ENCODE measurements around the gene ABCB6. TPM values are rescaled to one million over a fixed set of nuclear protein-coding genes. Genes with fewer than 3 reads are reported as not detected.

Gene ABCB6
- total RNA-seq, 2 experiments from 2014 or later = 6.4 to 10.2 TPM

DNA sequence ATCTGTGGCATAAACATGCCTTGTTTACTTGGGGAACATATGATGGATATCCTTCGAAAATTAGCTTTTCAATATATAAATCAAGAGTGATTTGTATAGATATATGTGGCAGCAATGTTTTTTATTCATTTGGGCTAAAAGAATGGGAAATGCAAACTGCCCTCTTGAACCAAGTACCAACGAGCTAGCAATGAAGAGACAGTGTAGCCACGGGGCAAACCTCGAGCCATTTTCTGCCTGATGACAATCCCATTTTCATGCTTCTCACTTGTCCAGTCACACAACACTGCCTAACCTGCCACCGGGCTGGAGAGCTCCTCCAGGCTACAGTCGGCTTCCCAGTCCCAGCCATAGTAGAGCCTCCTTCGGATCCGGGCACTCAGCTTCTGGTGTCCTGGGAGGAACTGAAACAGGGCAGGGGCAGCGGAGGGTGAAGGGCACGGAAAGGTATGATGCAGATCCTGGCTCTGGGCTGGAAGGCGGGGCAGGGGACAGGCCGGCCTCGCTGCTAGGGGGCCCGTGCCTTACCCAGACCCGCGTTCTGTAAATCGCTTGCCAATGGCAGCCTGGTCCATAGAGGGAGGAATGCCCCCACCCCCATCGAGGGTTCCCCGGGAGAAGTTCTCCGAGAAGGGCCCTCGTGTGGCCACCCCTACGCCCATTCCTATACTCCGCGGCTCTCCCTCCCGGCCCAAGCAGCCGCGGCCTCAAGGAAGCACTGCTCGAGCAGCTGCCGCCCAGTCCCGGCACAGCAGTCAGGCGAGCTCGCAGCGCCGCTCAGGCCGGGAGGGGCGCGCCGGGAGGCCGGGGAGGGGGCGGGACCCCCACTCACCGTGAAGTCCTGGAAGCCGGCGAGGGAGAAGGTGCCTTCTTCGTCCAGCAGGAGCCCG lies 42.6 kb downstream of the ABCB6 start:
- peak; percentile 68 for DNase-seq (ENCODE audit: low spot score)
- CTCF ChIA-PET (ENCODE audit: unreplicated experiment) = interaction anchor here (0.5 to 1.5 kb wide), 4 partner anchors 13 to 119 kb away, joined by 3 to 4 read pairs (median 4); no protein-coding TSS in a partner anchor
- TSS peak; percentile 46 for BruUV-seq (replicated peaks)
- peak overlapping the region; percentile 92 for H3K4me2 ChIP-seq (ENCODE audit: low read length)
- peaks cover 61% of the 10 kb centered on the region for H3K36me3 ChIP-seq (ENCODE audit: insufficient read depth, low read length)
- 0 out of 2 replicates have a peak, but pooled peaks cover 10% of the 10 kb centered on the region for H4K20me1 ChIP-seq (ENCODE audit: insufficient read depth, low read length)
- peaks cover 18% of the 10 kb centered on the region for H3K4me1 ChIP-seq (ENCODE audit: insufficient read depth, low read length, poor library complexity, severe bottlenecking)
- H3K9me2 ChIP-seq (ENCODE audit: insufficient read depth, low read length) = no peaks in the 10 kb centered on the region
- intact Hi-C loops (cut with micrococcal nuclease; ENCODE audit: unreplicated experiment) = loop anchor here (1.0 to 5.0 kb wide), 5 partner anchors 16 to 366 kb away; partner anchors contain the start of genes CHPF, DNPEP, NHEJ1 and TMEM198
- POLR2A ChIA-PET = interaction anchor here (0.5 to 3.3 kb wide), 14 partner anchors 10 to 287 kb away, joined by 3 to 23 read pairs (median 4); partner anchors contain the start of genes ANKZF1, GLB1L, STK16 and TUBA4A
- H3K4me3 ChIP-seq (ENCODE audit: low read depth, low read length, poor library complexity, severe bottlenecking) = peak overlapping the region; percentile 88
- peaks cover 26% of the 10 kb centered on the region; the same call in 1 of the 2 replicates for H3K79me2 ChIP-seq (ENCODE audit: insufficient read depth, low read depth, low read length)
- TF ChIP-seq EZH2phosphoT487 (IDR thresholded peaks at IDR 0.05; ENCODE audit: borderline replicate concordance, low read depth, low read length) = no peak
- TF ChIP-seq, protein P1, sequence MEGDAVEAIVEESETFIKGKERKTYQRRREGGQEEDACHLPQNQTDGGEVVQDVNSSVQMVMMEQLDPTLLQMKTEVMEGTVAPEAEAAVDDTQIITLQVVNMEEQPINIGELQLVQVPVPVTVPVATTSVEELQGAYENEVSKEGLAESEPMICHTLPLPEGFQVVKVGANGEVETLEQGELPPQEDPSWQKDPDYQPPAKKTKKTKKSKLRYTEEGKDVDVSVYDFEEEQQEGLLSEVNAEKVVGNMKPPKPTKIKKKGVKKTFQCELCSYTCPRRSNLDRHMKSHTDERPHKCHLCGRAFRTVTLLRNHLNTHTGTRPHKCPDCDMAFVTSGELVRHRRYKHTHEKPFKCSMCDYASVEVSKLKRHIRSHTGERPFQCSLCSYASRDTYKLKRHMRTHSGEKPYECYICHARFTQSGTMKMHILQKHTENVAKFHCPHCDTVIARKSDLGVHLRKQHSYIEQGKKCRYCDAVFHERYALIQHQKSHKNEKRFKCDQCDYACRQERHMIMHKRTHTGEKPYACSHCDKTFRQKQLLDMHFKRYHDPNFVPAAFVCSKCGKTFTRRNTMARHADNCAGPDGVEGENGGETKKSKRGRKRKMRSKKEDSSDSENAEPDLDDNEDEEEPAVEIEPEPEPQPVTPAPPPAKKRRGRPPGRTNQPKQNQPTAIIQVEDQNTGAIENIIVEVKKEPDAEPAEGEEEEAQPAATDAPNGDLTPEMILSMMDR (conservative IDR thresholded peaks at IDR 0.05; ENCODE audit: low read length) = no peak
- peak overlapping the region; percentile 56 for H2AFZ ChIP-seq (ENCODE audit: low read length)
- peak overlapping the region; percentile 92 for H3K27ac ChIP-seq (ENCODE audit: low read depth, low read length, poor library complexity, severe bottlenecking)
- no peaks in the 10 kb centered on the region for H3K9me3 ChIP-seq (ENCODE audit: low read length)

DNA sequence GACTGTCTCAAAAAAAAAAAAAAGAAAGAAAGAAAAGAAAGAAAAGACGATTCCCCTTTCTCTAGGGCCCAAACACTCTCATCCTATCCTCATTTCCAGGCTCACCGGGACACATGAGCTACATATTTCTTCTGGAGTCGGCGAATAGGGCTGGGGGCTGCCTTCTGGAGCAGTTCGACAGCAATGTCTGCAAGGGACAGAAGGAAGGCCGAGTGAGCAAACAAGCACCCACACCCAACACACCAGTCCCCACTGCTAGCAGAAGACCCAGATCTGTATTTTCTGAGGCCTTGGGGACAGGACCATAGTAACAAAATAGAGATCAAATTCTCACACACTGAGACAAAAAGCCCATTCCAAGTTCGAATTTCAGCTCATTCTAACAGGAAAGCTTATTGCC lies 43.3 kb downstream of the ABCB6 start:
- CTCF ChIA-PET (ENCODE audit: unreplicated experiment) = interaction anchor here (0.6 to 1.3 kb wide), 2 partner anchors 70 to 819 kb away, joined by 3 to 5 read pairs; partner anchors contain the start of genes CATIP, GLB1L and STK16
- peak overlapping the region; percentile 88 for H3K4me3 ChIP-seq (ENCODE audit: low read depth, low read length, poor library complexity, severe bottlenecking)
- H3K9me2 ChIP-seq (ENCODE audit: insufficient read depth, low read length) = no peaks in the 10 kb centered on the region
- no peaks in the 10 kb centered on the region for H3K9me3 ChIP-seq (ENCODE audit: low read length)
- DNase-seq (ENCODE audit: low spot score) = no peak
- peaks cover 60% of the 10 kb centered on the region for H3K36me3 ChIP-seq (ENCODE audit: insufficient read depth, low read length)
- H3K27ac ChIP-seq (ENCODE audit: low read depth, low read length, poor library complexity, severe bottlenecking) = peak overlapping the region; percentile 92
- no peak overlapping the region for H2AFZ ChIP-seq (ENCODE audit: low read length)
- POLR2A ChIA-PET = interaction anchor here (0.5 to 3.3 kb wide), 9 partner anchors 9 to 288 kb away, joined by 3 to 23 read pairs (median 5); partner anchors contain the start of genes ANKZF1 and ZFAND2B
- peaks cover 18% of the 10 kb centered on the region for H3K4me1 ChIP-seq (ENCODE audit: insufficient read depth, low read length, poor library complexity, severe bottlenecking)
- peak overlapping the region; percentile 92 for H3K4me2 ChIP-seq (ENCODE audit: low read length)
- no TSS peak for BruUV-seq (replicated peaks)
- peaks cover 26% of the 10 kb centered on the region; the same call in 1 of the 2 replicates for H3K79me2 ChIP-seq (ENCODE audit: insufficient read depth, low read depth, low read length)
- intact Hi-C loops (cut with micrococcal nuclease; ENCODE audit: unreplicated experiment) = loop anchor here (5.0 kb wide), 2 partner anchors 212 to 367 kb away; partner anchors contain the start of genes CHPF, DNPEP and TMEM198
- no peak for TF ChIP-seq EZH2phosphoT487 (IDR thresholded peaks at IDR 0.05; ENCODE audit: borderline replicate concordance, low read depth, low read length)
- TF ChIP-seq, protein P1 (conservative IDR thresholded peaks at IDR 0.05; ENCODE audit: low read length) = no peak
- H4K20me1 ChIP-seq (ENCODE audit: insufficient read depth, low read length) = 0 out of 2 replicates have a peak, but pooled peaks cover 10% of the 10 kb centered on the region

Data from OCI-LY7 (cell line).